Parathyroid adenoma (tissue), 2 donors: ENCODE data around the gene TSEN2.

Experiments
- H2AFZ ChIP-seq: fragments of 300-600 bp; sonication (generic); one replicate; pipeline ENCODE4 v1.7.0; 2017; ENCODE audit warnings: antibody characterized with exemption, mild to moderate bottlenecking
- H3K27ac ChIP-seq: fragments of 300-600 bp; sonication (generic); one replicate; pipeline ENCODE4 v1.7.0; 2017
- H3K27me3 ChIP-seq: fragments of 300-600 bp; sonication (generic); one replicate; pipeline ENCODE4 v1.7.0; 2017; ENCODE audit warnings: low read length; ENCODE audit not compliant: control insufficient read depth, insufficient read depth
- H3K36me3 ChIP-seq: fragments of 300-600 bp; sonication (generic); one replicate; pipeline ENCODE4 v1.7.0; 2017; ENCODE audit warnings: low read length; ENCODE audit not compliant: control insufficient read depth, insufficient read depth
- H3K4me1 ChIP-seq: fragments of 300-600 bp; sonication (generic); one replicate; pipeline ENCODE4 v1.7.0; 2017; ENCODE audit warnings: control low read depth
- H3K4me2 ChIP-seq: fragments of 300-600 bp; sonication (generic); one replicate; pipeline ENCODE4 v1.7.0; 2017; ENCODE audit warnings: low read length
- H3K4me3 ChIP-seq: fragments of 300-600 bp; sonication (generic); one replicate; pipeline ENCODE4 v1.7.0; 2017; ENCODE audit warnings: low read depth, low read length
- H3K79me2 ChIP-seq: fragments of 300-600 bp; sonication (generic); one replicate; pipeline ENCODE4 v1.7.0; 2017; ENCODE audit warnings: control low read depth
- H3K9ac ChIP-seq: fragments of 300-600 bp; sonication (generic); one replicate; pipeline ENCODE4 v1.7.0; 2017; ENCODE audit warnings: mild to moderate bottlenecking
- H3K9me3 ChIP-seq: fragments of 300-600 bp; sonication (generic); one replicate; pipeline ENCODE4 v1.7.0; 2017; ENCODE audit warnings: low read length; ENCODE audit not compliant: control insufficient read depth
- TF ChIP-seq, protein P1 (sequence below): fragments of 300-600 bp; sonication (generic); IDR thresholded peaks from one replicate; pipeline ENCODE4 v1.7.0; 2017; ENCODE audit warnings: antibody characterized with exemption, mild to moderate bottlenecking
- donor health status: primary hyperparathyroidism.

TSEN2 gene

DNA sequence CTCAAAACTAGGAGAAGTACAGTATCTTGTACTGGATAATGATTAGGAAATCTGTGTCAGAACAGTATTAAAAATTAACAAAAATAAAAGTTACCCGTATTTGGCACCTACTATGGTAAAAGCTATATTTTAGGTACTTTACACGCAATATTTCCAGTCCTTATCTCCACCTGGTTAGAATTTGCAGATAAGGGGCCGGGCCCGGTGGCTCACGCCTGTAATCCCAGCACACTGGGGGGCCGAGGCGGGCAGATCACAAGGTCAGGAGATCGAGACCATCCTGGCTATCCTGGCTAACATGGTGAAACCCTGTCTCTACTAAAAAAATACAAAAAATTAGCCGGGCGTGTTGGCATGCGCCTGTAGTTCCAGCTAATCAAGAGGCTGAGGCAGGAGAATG lies 32.6 kb downstream of the TSEN2 start:
- Histone ChIP-seq H3K4me2 (no peak overlapping the region), H3K36me3 (no peaks in the 10 kb centered on the region), H3K27me3 (no peaks in the 10 kb centered on the region), H3K4me1 (no peaks in the 10 kb centered on the region), H2AFZ (no peak overlapping the region), H3K4me3 (no peak overlapping the region), H3K79me2 (no peaks in the 10 kb centered on the region), H3K27ac (no peak overlapping the region), H3K9me3 (no peaks in the 10 kb centered on the region), H3K9ac (no peak overlapping the region)
- TF ChIP-seq, protein P1, sequence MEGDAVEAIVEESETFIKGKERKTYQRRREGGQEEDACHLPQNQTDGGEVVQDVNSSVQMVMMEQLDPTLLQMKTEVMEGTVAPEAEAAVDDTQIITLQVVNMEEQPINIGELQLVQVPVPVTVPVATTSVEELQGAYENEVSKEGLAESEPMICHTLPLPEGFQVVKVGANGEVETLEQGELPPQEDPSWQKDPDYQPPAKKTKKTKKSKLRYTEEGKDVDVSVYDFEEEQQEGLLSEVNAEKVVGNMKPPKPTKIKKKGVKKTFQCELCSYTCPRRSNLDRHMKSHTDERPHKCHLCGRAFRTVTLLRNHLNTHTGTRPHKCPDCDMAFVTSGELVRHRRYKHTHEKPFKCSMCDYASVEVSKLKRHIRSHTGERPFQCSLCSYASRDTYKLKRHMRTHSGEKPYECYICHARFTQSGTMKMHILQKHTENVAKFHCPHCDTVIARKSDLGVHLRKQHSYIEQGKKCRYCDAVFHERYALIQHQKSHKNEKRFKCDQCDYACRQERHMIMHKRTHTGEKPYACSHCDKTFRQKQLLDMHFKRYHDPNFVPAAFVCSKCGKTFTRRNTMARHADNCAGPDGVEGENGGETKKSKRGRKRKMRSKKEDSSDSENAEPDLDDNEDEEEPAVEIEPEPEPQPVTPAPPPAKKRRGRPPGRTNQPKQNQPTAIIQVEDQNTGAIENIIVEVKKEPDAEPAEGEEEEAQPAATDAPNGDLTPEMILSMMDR: no peak

- Histone ChIP-seq H3K4me2 (no peak overlapping the region), H3K79me2 (no peaks in the 10 kb centered on the region), H3K4me1 (no peaks in the 10 kb centered on the region), H3K9me3 (no peaks in the 10 kb centered on the region), H3K27ac (no peak overlapping the region), H3K27me3 (no peaks in the 10 kb centered on the region), H3K36me3 (no peaks in the 10 kb centered on the region), H2AFZ (no peak overlapping the region), H3K9ac (no peak overlapping the region), H3K4me3 (no peak overlapping the region)
- TF ChIP-seq, protein P1: no peak
Observed at GRCh38 chr3:12518261-12519028, 34.2 kb downstream of the TSEN2 start.

DNA sequence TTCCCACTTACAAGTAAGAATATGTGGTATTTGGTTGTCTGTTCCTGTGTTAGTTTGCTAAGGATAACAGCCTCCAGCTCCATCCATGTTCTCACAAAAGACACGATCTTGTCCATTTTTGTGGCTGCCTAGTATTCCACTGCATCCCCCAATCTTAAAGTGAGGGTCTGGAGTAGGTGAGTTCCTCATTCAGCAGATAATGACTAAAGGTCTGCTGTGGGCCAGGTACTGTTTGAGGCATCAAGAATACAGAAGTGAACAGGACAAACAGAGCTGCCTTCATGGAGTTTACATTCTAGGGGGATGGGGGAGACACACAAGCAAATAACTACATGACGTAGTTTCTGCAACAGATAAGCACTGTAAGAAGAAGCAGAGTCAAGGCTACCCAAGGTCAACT lies 36.7 kb downstream of the TSEN2 start:
- H3K4me3 ChIP-seq: no peak overlapping the region

DNA sequence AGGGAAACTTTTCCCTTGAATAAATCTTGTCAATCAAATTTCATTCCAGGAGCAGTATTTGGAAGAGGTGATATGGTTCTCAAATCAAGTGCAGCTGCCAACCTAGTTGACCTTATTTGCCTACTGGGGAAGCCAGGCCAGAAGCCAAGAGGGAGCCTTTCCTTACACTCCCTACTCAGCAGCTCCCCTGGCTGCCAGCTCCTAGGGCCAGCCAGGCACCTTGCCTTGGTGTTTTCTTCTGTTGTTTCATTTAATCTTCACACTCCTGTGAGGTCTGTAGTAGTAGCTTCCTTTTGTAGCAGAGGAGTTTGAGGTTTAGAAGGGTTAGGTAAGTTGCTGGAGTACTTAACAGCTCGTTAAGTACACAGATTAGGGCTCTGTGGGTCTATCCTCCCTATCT lies 38.4 kb downstream of the TSEN2 start:
- Histone ChIP-seq H3K9ac (no peak overlapping the region), H2AFZ (no peak overlapping the region), H3K9me3 (no peaks in the 10 kb centered on the region), H3K4me1 (no peaks in the 10 kb centered on the region), H3K27ac (no peak overlapping the region), H3K4me2 (no peak overlapping the region), H3K79me2 (no peaks in the 10 kb centered on the region), H3K4me3 (no peak overlapping the region), H3K27me3 (no peaks in the 10 kb centered on the region), H3K36me3 (no peaks in the 10 kb centered on the region)
- TF ChIP-seq, protein P1: no peak

More for the DNA sequence above, 36.7 kb downstream of the TSEN2 start:
- Histone ChIP-seq H3K27ac (no peak overlapping the region), H2AFZ (no peak overlapping the region), H3K4me1 (no peaks in the 10 kb centered on the region), H3K79me2 (no peaks in the 10 kb centered on the region), H3K36me3 (no peaks in the 10 kb centered on the region), H3K27me3 (no peaks in the 10 kb centered on the region), H3K9ac (no peak overlapping the region), H3K9me3 (no peaks in the 10 kb centered on the region), H3K4me2 (no peak overlapping the region)
- TF ChIP-seq, protein P1: no peak

- Histone ChIP-seq H3K4me2 (no peak overlapping the region), H3K79me2 (no peaks in the 10 kb centered on the region), H3K9me3 (no peaks in the 10 kb centered on the region), H3K9ac (no peak overlapping the region), H3K4me3 (no peak overlapping the region), H3K27ac (no peak overlapping the region), H2AFZ (no peak overlapping the region), H3K36me3 (no peaks in the 10 kb centered on the region), H3K27me3 (no peaks in the 10 kb centered on the region), H3K4me1 (no peaks in the 10 kb centered on the region)
- TF ChIP-seq, protein P1: no peak
Observed at GRCh38 chr3:12527757-12528143, 43.5 kb downstream of the TSEN2 start.
